Peyer's patch (tissue), 4 donors: ENCODE measurements around the gene GALNT2. TPM values are rescaled to one million over a fixed set of nuclear protein-coding genes. Genes with fewer than 3 reads are reported as not detected.
A peak's percentile ranks its signal among the peaks of the same experiment; 100 is the strongest.

Experiments
- DNase-seq, 3 donors: peaks; one replicate each; pipeline ENCODE4 v3.0.0-alpha.2; 2017 to 2019
- H3K27ac ChIP-seq, 4 donors: fragments of 200-600 bp; sonication (generic); one replicate each; pipeline ENCODE4 v1.5.1; 2016 to 2019
- H3K27me3 ChIP-seq, 2 donors: fragments of 200-600 bp; sonication (generic); one replicate each; pipeline ENCODE4 v1.5.1; 2019
- H3K36me3 ChIP-seq, 3 donors: fragments of 200-600 bp; sonication (generic); one replicate each; pipeline ENCODE4 v1.5.1; 2016 to 2019
- H3K4me1 ChIP-seq, 4 donors: fragments of 200-600 bp; sonication (generic); one replicate each; pipeline ENCODE4 v1.5.1; 2016 to 2019
- H3K4me3 ChIP-seq, 4 donors: fragments of 200-600 bp; sonication (generic); 1 replicate in 3 of 4; 2 replicates in 1 of 4; pipeline ENCODE4 v1.5.1; 2016 to 2019; ENCODE audit warnings: mild to moderate bottlenecking in 1 of 4
- H3K9me3 ChIP-seq, 4 donors: fragments of 200-600 bp; sonication (generic); one replicate each; pipeline ENCODE4 v1.5.1; 2016 to 2019; ENCODE audit warnings: mild to moderate bottlenecking in 1 of 4
- CTCF ChIP-seq, 6 experiments: fragments of 450-650 bp in 4 of 6; fragments of 200-600 bp in 2 of 6; sonication (generic) in 1 of 6; IDR thresholded peaks; one replicate each; pipeline ENCODE4 v1.5.1; 2017 to 2019; ENCODE audit warnings: antibody characterized with exemption in 6 of 6, mild to moderate bottlenecking in 3 of 6, moderate library complexity in 1 of 6
- POLR2A ChIP-seq, 2 donors: fragments of 450-650 bp; IDR thresholded peaks; one replicate each; pipeline ENCODE4 v1.5.1; 2017; ENCODE audit warnings: antibody characterized with exemption in 2 of 2, mild to moderate bottlenecking in 2 of 2, moderate library complexity in 2 of 2
- total RNA-seq, 4 donors: library from RNA; depleted of rRNA; stranded (reverse); fragments of >200 nt; gene quantifications; one replicate each; pipeline ENCODE4 v1.1.0, GENCODE V29; 2016

The GALNT2 gene
- total RNA-seq, 4 donors from 2014 or later = 36.3 to 52.5 (median 43.6) TPM

GRCh38 chr1:230109066-230109465 is 42.0 kb downstream of the GALNT2 start:
- Histone ChIP-seq H3K36me3 (no peaks in the 10 kb centered on the region), H3K9me3 (no peaks in the 10 kb centered on the region), H3K27ac (peak overlapping the region in 2 of 4 donors; percentile 3 to 37), H3K27me3 (no peaks in the 10 kb centered on the region), H3K4me1 (peaks cover 10 to 69% (median 17%) of the 10 kb centered on the region in 4 donors), H3K4me3 (no peak overlapping the region)
- TF ChIP-seq POLR2A (IDR thresholded peaks at IDR 0.05) (no peak), CTCF (IDR thresholded peaks at IDR 0.05) (no peak)
- DNase-seq = no peak

- H3K4me1 ChIP-seq = peaks cover 2 to 59% (median 9%) of the 10 kb centered on the region in 4 donors
- H3K27me3 ChIP-seq = no peaks in the 10 kb centered on the region
- peak in 1 of 2 donors; percentile 11 for TF ChIP-seq POLR2A (IDR thresholded peaks at IDR 0.05)
- TF ChIP-seq CTCF (IDR thresholded peaks at IDR 0.05) = no peak
- H3K4me3 ChIP-seq = no peak overlapping the region
- no peaks in the 10 kb centered on the region for H3K9me3 ChIP-seq
- H3K36me3 ChIP-seq = no peaks in the 10 kb centered on the region
- DNase-seq = peak in 2 of 3 donors; percentile 66 to 82
- peak overlapping the region in 3 of 4 donors; percentile 3 to 55 (median 8) for H3K27ac ChIP-seq
Measured at GRCh38 chr1:230109895-230110667, 43.0 kb downstream of the GALNT2 start.

- no peaks in the 10 kb centered on the region for H3K27me3 ChIP-seq
- H3K4me3 ChIP-seq = no peak overlapping the region
- no peak overlapping the region for H3K27ac ChIP-seq
- no peak for TF ChIP-seq POLR2A (IDR thresholded peaks at IDR 0.05)
- TF ChIP-seq CTCF (IDR thresholded peaks at IDR 0.05) = no peak
- no peaks in the 10 kb centered on the region for H3K36me3 ChIP-seq
- no peaks in the 10 kb centered on the region for H3K9me3 ChIP-seq
- peaks cover 0 to 52% (median 2%) of the 10 kb centered on the region in 4 donors for H3K4me1 ChIP-seq
- no peak for DNase-seq
Measured at GRCh38 chr1:230110971-230111370, 43.9 kb downstream of the GALNT2 start.

- H3K36me3 ChIP-seq = no peaks in the 10 kb centered on the region
- H3K9me3 ChIP-seq = no peaks in the 10 kb centered on the region
- no peaks in the 10 kb centered on the region for H3K27me3 ChIP-seq
- H3K4me1 ChIP-seq = peaks cover 0 to 41% (median 0%) of the 10 kb centered on the region in 4 donors
- TF ChIP-seq POLR2A (IDR thresholded peaks at IDR 0.05) = no peak
- TF ChIP-seq CTCF (IDR thresholded peaks at IDR 0.05) = no peak
- H3K4me3 ChIP-seq = no peak overlapping the region
- peak overlapping the region in 2 of 4 donors; percentile 39 to 52 for H3K27ac ChIP-seq
- DNase-seq = no peak
Measured at GRCh38 chr1:230112131-230112701, 45.2 kb downstream of the GALNT2 start.

GRCh38 chr1:230112782-230113181 is 45.7 kb downstream of the GALNT2 start:
- DNase-seq = no peak
- H3K9me3 ChIP-seq = no peaks in the 10 kb centered on the region
- TF ChIP-seq CTCF (IDR thresholded peaks at IDR 0.05) = no peak
- TF ChIP-seq POLR2A (IDR thresholded peaks at IDR 0.05) = no peak
- H3K27me3 ChIP-seq = no peaks in the 10 kb centered on the region
- no peaks in the 10 kb centered on the region for H3K36me3 ChIP-seq
- peak overlapping the region in 2 of 4 donors; percentile 39 to 52 for H3K27ac ChIP-seq
- peaks cover 0 to 41% (median 0%) of the 10 kb centered on the region in 4 donors for H3K4me1 ChIP-seq
- H3K4me3 ChIP-seq = no peak overlapping the region
